GM23338 (cell line): ENCODE measurements around the gene ALKAL2. TPM values are rescaled to one million over a fixed set of nuclear protein-coding genes. Genes with fewer than 3 reads are reported as not detected.

Experiments
- CREB1 ChIP-seq: fragments of 250-450 bp; sonication (Bioruptor Pico); IDR thresholded peaks from 2 replicates; pipeline ENCODE4 v1.5.0; 2020; ENCODE audit warnings: low read depth, mild to moderate bottlenecking, moderate library complexity
- EZH2phosphoT487 ChIP-seq: fragments of 200-600 bp; sonication (generic); IDR thresholded peaks from one replicate; pipeline ENCODE4 v1.8.1; 2018; ENCODE audit warnings: antibody characterized with exemption; ENCODE audit not compliant: unreplicated experiment
- NANOG ChIP-seq: IDR thresholded peaks from 2 replicates; pipeline ENCODE4 v1.6.1; 2016; ENCODE audit warnings: antibody characterized with exemption, borderline replicate concordance
- REST ChIP-seq: IDR thresholded peaks from one replicate; pipeline ENCODE4 v1.6.1; 2018; ENCODE audit warnings: antibody characterized with exemption; ENCODE audit not compliant: unreplicated experiment
- STAT1 ChIP-seq: IDR thresholded peaks from one replicate; pipeline ENCODE4 v1.6.1; 2016; ENCODE audit warnings: antibody characterized with exemption; ENCODE audit not compliant: unreplicated experiment
- ZNF114 ChIP-seq: fragments of 250-450 bp; sonication (Bioruptor Pico); IDR thresholded peaks from 2 replicates; pipeline ENCODE4 v1.5.0; 2020; ENCODE audit warnings: mild to moderate bottlenecking, moderate library complexity
- polyA plus RNA-seq: library from polyadenylated mRNA; unstranded; fragments of >200 nt; fragmentation: Nextera tagmentation; extraction: Ambion mirVana; gene quantifications from 2 replicates; pipeline ENCODE4 v1.2.1, GENCODE V29; 2016
- total RNA-seq: library from RNA; depleted of rRNA; stranded (reverse); fragments of >200 nt; shearing (Covaris generic); gene quantifications from 2 replicates; pipeline ENCODE4 v1.2.3, GENCODE V29; 2014
- TF ChIP-seq, protein P1 (sequence below): fragments of 250-450 bp; sonication (Bioruptor Pico); IDR thresholded peaks from 2 replicates; pipeline ENCODE4 v1.5.0; 2020; ENCODE audit warnings: mild to moderate bottlenecking, moderate library complexity
- TF ChIP-seq, protein P2 (sequence below), 2 experiments: fragments of 200-600 bp in 1 of 2; sonication (generic) in 1 of 2; conservative IDR thresholded peaks; 2 replicates each; pipeline versions ENCODE4 v1.5.1 to v1.6.1; 2016 to 2017; ENCODE audit warnings: antibody characterized with exemption in 2 of 2, low read depth in 2 of 2, mild to moderate bottlenecking in 2 of 2, moderate library complexity in 1 of 2

Gene ALKAL2
- total and polyA plus RNA-seq, 2 experiments from 2014 or later = 6.4 to 12.1 TPM

DNA sequence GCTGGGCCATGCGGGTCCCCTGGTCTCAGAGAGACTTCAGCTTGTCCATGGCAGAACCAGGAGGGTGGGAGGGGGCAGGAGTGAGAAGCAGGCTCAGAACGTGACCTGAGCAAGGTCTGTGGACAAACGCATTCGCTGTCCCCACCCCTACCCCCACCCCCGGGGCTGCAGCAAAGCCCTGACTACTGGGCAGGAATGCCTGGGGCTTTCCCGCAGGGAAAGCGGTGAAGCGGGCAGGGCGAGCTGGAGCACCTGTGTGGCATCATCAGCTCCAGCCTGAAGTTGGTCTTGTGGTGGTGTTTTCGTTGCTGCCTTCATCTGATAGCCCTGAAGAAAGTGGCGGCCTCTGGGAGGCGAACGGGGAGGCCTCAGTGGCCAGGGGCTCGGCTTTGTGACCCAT, 26.1 kb upstream of the ALKAL2 start (continued):
- TF ChIP-seq, protein P1, sequence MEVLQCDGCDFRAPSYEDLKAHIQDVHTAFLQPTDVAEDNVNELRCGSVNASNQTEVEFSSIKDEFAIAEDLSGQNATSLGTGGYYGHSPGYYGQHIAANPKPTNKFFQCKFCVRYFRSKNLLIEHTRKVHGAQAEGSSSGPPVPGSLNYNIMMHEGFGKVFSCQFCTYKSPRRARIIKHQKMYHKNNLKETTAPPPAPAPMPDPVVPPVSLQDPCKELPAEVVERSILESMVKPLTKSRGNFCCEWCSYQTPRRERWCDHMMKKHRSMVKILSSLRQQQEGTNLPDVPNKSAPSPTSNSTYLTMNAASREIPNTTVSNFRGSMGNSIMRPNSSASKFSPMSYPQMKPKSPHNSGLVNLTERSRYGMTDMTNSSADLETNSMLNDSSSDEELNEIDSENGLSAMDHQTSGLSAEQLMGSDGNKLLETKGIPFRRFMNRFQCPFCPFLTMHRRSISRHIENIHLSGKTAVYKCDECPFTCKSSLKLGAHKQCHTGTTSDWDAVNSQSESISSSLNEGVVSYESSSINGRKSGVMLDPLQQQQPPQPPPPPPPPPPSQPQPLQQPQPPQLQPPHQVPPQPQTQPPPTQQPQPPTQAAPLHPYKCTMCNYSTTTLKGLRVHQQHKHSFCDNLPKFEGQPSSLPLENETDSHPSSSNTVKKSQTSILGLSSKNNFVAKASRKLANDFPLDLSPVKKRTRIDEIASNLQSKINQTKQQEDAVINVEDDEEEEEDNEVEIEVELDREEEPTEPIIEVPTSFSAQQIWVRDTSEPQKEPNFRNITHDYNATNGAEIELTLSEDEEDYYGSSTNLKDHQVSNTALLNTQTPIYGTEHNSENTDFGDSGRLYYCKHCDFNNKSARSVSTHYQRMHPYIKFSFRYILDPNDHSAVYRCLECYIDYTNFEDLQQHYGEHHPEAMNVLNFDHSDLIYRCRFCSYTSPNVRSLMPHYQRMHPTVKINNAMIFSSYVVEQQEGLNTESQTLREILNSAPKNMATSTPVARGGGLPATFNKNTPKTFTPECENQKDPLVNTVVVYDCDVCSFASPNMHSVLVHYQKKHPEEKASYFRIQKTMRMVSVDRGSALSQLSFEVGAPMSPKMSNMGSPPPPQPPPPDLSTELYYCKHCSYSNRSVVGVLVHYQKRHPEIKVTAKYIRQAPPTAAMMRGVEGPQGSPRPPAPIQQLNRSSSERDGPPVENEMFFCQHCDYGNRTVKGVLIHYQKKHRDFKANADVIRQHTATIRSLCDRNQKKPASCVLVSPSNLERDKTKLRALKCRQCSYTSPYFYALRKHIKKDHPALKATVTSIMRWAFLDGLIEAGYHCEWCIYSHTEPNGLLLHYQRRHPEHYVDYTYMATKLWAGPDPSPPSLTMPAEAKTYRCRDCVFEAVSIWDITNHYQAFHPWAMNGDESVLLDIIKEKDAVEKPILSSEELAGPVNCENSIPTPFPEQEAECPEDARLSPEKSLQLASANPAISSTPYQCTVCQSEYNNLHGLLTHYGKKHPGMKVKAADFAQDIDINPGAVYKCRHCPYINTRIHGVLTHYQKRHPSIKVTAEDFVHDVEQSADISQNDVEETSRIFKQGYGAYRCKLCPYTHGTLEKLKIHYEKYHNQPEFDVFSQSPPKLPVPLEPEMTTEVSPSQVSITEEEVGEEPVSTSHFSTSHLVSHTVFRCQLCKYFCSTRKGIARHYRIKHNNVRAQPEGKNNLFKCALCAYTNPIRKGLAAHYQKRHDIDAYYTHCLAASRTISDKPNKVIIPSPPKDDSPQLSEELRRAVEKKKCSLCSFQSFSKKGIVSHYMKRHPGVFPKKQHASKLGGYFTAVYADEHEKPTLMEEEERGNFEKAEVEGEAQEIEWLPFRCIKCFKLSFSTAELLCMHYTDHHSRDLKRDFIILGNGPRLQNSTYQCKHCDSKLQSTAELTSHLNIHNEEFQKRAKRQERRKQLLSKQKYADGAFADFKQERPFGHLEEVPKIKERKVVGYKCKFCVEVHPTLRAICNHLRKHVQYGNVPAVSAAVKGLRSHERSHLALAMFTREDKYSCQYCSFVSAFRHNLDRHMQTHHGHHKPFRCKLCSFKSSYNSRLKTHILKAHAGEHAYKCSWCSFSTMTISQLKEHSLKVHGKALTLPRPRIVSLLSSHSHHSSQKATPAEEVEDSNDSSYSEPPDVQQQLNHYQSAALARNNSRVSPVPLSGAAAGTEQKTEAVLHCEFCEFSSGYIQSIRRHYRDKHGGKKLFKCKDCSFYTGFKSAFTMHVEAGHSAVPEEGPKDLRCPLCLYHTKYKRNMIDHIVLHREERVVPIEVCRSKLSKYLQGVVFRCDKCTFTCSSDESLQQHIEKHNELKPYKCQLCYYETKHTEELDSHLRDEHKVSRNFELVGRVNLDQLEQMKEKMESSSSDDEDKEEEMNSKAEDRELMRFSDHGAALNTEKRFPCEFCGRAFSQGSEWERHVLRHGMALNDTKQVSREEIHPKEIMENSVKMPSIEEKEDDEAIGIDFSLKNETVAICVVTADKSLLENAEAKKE (CRISPR knock-in tag) = no peak
- TF ChIP-seq, protein P2, sequence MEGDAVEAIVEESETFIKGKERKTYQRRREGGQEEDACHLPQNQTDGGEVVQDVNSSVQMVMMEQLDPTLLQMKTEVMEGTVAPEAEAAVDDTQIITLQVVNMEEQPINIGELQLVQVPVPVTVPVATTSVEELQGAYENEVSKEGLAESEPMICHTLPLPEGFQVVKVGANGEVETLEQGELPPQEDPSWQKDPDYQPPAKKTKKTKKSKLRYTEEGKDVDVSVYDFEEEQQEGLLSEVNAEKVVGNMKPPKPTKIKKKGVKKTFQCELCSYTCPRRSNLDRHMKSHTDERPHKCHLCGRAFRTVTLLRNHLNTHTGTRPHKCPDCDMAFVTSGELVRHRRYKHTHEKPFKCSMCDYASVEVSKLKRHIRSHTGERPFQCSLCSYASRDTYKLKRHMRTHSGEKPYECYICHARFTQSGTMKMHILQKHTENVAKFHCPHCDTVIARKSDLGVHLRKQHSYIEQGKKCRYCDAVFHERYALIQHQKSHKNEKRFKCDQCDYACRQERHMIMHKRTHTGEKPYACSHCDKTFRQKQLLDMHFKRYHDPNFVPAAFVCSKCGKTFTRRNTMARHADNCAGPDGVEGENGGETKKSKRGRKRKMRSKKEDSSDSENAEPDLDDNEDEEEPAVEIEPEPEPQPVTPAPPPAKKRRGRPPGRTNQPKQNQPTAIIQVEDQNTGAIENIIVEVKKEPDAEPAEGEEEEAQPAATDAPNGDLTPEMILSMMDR (conservative IDR thresholded peaks at IDR 0.05; ENCODE audit: low read depth in 2 of 2) = no peak
- TF ChIP-seq STAT1 (no peak), REST (no peak), ZNF114 (no peak), NANOG (no peak), CREB1 (CRISPR knock-in tag) (no peak), EZH2phosphoT487 (no peak)
